Stimulated activated CD8-positive, alpha-beta memory T cell treated with anti-CD3 and anti-CD28 coated beads, Interleukin-4, amount 100 ng/mL, for 24 hours (primary cell): ENCODE results near the gene UBE2Q2.
"Not testable (repeated sequence)": the region's sequence is repeated elsewhere in the genome, so short reads cannot be mapped to it uniquely, and the experiment has no call there.

Experiments used
- DNase-seq: peaks from one replicate; pipeline ENCODE4 v3.0.0-alpha.2; 2020; ENCODE audit warnings: low read depth

The UBE2Q2 gene

DNA sequence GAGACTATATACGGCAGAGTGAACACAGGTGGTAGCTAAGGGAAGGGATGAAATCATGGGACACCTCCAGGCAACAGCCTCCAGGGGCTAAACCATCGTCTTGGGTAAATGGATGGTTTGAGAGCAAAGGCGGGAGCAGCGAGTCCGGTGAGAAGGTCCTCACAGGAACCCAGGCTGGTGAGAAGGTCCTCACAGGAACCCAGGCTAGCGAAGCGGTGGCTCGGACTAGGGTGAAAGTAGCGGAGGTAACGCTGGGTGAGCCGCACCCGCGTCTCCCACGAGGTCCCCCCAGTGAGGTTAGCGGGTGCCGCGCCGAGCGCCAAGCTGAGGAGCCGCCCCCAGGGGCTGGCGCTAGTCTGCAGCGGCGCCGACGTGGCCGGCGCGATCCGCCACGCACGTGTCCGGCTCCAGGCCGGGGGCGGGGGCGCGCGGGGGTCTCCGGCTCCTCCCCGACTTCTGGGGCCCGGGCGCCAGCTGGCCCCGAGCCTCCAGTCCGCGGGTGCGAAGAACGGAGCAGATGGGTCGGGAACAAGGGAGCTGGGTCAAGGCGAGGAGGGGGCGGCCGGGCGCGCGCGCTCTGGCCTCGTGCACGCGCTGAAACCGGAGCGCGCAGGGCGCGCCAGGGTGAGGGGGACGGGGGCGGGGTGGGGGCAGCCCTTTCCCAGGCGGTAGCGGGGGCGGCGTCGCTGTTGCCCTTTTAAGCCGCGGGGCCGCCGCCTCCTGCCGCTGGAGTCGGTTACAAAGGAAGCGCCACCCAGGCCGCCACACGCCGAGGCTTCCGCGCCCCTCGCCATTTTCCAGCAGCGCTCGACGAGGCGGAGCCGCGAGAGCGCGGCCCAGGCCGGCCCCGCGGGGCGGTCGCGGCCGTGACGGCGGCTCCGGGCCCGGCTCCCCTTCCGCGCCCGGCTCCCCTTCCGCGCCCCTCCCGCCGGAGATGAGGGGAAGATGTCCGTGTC is at the start of gene UBE2Q2:
Gene UBE2Q2 (plus strand): TSS at position 726 of the 956 bp plus-strand sequence. CDS start 220 bp downstream, at position 946.
- peak; percentile 66 for DNase-seq

GRCh38 chr15:75796321-75796720 is 46.9 kb upstream of the UBE2Q2 start:
- DNase-seq = no peak

DNA sequence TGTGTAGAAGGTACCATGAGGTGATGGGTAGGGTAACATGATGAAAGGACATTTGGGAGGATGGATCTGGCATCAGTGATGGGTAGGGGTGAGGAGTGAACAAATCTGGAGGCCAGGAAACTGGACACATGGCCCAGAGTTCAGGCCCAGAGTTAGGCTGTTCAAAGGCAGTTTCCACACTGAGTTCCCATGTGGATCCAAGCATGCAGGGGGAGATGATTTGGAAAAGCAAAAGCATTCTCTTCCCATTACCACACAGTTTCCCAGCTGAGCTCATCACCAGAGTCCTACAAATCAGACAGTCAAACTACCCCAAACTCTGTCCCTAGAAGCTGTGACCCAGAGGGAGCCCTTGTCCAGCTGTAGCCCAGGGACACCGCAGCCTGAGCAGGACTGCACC is 46.1 kb upstream of the UBE2Q2 start:
- not testable (repeated sequence) for DNase-seq

- no peak for DNase-seq
Observed at GRCh38 chr15:75799190-75799589, 44.1 kb upstream of the UBE2Q2 start.

DNA sequence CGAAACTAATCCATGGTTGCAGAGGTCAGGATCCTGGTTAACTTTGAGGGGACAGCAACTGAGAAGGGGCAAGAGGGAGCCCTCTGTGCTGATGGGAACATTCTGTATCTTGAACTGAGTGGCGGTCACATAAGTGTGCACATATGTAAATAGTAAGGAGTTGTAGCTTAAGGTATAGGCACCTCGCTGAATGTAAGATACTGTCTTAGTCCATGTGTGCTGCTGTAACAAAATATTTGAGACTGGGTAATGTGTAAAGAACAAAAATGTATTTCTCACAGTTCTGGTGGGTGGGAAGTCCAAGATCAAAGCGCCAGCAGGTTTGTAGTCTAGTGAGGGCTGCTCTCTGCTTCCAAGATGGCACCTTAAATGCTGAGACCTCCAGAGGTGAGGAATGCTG is 42.8 kb upstream of the UBE2Q2 start:
- DNase-seq = not testable (repeated sequence)

GRCh38 chr15:75801859-75802593 is 41.2 kb upstream of the UBE2Q2 start:
- peak; percentile 63 for DNase-seq

DNA sequence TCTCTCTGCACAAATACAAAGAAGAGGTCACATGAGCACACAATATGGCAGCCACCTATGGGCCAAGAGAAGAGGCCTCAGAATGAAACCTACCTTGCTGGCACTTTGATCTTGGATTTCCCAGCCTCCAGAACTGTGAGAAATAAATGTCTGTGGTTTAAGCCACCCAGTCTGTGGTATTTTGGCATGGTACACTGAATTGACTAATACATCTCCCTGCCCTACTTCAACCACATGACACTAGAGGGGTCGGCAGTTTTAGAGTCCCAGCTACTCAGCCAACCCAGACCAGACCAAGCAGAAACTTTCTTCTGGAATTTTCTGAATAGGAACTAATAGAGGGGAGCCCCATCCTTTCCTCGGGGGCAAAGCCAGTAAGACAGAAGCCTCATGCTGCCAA is 35.8 kb upstream of the UBE2Q2 start:
- not testable (repeated sequence) for DNase-seq

- not testable (repeated sequence) for DNase-seq
Observed at GRCh38 chr15:75808009-75808408, 35.2 kb upstream of the UBE2Q2 start.

DNA sequence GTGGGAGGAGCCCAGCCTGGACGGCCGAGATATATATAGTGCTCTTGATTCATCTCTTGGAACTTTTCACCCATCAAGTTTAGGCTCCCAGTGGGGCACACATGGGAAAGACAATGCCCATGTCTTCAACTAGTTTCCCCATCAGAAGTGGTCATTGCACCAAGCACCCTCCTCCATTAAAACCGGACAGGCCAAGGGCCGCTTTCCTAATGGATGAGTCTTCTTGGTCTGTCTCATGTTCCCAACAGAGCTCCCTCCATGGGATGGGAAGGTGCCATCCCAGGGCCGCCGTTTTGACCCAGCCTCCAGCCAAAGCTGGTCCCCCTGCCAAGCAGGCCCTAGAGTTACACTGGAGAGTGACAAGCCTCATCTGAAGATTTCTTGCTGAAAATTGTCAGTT is 34.7 kb upstream of the UBE2Q2 start:
- no peak for DNase-seq

- DNase-seq = no peak
Observed at GRCh38 chr15:75809986-75810750, 33.1 kb upstream of the UBE2Q2 start.

DNA sequence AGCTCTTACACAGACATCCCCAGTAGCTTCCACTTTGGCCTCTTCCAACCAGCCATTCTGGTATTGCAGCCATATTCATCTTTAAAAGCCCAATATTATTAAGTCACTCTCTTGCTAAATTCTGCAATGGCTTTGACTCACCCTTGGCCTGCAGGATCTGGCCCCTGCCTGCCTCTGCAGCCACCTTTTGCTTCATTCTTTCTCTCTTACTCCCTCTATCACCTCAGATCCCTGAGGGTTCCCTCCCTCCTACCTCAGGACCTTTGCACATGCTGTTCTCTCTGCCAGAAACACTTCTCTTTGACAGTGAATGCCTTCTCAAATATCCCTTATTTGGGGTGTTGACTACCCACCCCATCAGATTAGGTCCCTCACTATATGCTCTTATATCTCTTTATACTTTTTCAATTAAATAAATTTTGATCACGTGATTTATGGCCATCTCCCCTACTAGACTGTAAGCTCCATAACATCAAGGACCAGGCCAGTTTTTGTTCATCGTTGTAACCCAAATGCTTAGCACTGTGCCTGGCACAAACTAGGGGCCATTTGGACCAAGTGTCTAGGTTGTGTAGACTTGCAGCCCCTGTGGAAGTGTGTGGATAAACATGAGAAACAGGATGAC is 32.3 kb upstream of the UBE2Q2 start:
- no peak for DNase-seq

DNA sequence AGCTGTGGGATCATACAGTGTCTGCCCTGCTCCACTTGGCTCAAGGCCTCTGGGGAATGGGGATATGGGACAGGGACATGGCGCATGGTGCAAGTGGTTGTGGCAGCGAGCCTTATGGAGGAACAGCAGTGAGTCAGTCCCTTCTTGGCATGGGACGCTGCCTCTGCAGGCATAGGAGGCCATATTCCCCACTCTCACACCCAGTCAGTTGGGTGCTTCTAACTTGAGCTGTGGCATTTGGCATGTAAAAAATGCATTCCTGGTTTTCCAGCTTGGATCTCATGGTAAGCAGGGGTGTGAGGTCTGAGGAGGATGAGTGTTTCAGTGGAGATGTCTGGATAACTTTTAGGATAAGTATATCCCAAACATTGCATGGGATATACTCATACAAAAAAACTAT is 31.6 kb upstream of the UBE2Q2 start:
- no peak for DNase-seq

DNA sequence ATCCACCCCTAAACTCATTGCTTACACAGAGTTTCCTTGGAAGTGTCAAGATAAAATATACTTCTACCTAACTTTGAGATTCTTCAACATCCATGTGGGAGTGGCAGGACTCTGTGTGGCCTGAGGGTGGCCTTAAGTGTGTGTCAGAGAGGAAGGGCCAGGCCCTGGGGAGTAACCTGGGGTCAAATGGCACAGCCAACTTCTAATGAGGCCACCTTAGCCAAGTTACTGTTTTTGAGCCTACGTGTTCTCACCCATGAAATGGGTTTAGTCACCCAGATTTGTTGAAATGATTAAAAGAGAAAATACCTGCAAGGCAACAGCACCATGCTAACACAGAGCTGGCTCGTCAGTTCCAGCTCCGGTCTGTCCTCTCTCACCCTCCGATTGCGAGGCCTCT is 28.5 kb upstream of the UBE2Q2 start:
- no peak for DNase-seq

- no peak for DNase-seq
Observed at GRCh38 chr15:75815811-75816719, 27.2 kb upstream of the UBE2Q2 start.

GRCh38 chr15:75817138-75817935 is 25.9 kb upstream of the UBE2Q2 start:
- DNase-seq = no peak

DNA sequence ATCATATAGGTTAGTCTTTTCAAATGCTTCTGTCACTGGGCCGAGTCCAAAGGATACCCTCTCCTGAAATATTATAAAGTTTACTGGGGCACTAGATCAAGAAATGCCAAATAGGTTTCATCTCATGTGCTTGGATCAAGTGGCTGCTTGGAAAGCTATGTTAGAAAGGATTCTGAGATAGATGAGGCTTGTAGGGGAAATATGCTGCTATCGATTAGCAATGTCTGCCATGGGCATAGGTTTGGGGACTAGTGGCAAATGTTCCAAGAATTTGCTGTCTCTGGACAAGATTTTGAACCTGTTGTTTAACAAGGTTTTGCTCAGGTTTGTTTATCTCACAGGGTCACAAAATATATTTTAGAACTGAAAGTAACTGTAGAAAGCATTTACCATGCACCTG is 23.0 kb upstream of the UBE2Q2 start:
- no peak for DNase-seq

DNA sequence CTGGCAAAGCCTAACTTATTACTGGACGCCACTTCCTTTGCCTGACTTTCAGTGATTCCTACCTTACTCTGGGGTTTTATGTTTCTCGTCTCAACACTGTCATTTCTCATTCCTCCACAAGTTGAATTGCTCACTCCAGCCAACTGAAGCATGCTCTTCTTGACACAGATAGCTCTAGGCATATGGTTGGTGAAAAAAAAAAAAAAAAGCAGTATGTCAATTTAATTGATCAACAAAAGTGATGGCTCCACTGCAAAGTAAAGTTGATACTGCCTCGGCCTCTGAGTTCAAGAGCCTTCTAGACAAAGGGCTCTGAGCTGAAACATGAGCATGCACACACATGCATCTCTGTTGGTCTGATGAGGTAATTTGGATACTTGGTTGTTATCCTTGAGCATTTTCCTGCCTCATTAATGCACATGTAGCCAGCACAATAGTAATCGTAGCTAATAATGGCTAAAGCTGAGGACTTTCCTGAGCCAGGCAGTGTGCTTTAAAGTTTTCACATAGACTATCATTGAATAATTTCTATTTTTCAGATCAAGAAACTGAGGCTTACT is 21.4 kb upstream of the UBE2Q2 start:
- DNase-seq = no peak

GRCh38 chr15:75822685-75823278 is 20.5 kb upstream of the UBE2Q2 start:
- DNase-seq = no peak
